Peyer's patch (tissue), 4 donors: Measurements from ENCODE around the gene ANTKMT. TPM values are rescaled to one million over a fixed set of nuclear protein-coding genes. Genes with fewer than 3 reads are reported as not detected.

Experiments
- DNase-seq, 3 donors: peaks; one replicate each; pipeline ENCODE4 v3.0.0-alpha.2; 2017 to 2019
- H3K27ac ChIP-seq, 4 donors: fragments of 200-600 bp; sonication (generic); one replicate each; pipeline ENCODE4 v1.5.1; 2016 to 2019
- H3K27me3 ChIP-seq, 2 donors: fragments of 200-600 bp; sonication (generic); one replicate each; pipeline ENCODE4 v1.5.1; 2019
- H3K36me3 ChIP-seq, 3 donors: fragments of 200-600 bp; sonication (generic); one replicate each; pipeline ENCODE4 v1.5.1; 2016 to 2019
- H3K4me1 ChIP-seq, 4 donors: fragments of 200-600 bp; sonication (generic); one replicate each; pipeline ENCODE4 v1.5.1; 2016 to 2019
- H3K4me3 ChIP-seq, 4 donors: fragments of 200-600 bp; sonication (generic); 1 replicate in 3 of 4; 2 replicates in 1 of 4; pipeline ENCODE4 v1.5.1; 2016 to 2019; ENCODE audit warnings: mild to moderate bottlenecking in 1 of 4
- H3K9me3 ChIP-seq, 4 donors: fragments of 200-600 bp; sonication (generic); one replicate each; pipeline ENCODE4 v1.5.1; 2016 to 2019; ENCODE audit warnings: mild to moderate bottlenecking in 1 of 4
- CTCF ChIP-seq, 6 experiments: fragments of 450-650 bp in 4 of 6; fragments of 200-600 bp in 2 of 6; sonication (generic) in 1 of 6; IDR thresholded peaks; one replicate each; pipeline ENCODE4 v1.5.1; 2017 to 2019; ENCODE audit warnings: antibody characterized with exemption in 6 of 6, mild to moderate bottlenecking in 3 of 6, moderate library complexity in 1 of 6
- POLR2A ChIP-seq, 2 donors: fragments of 450-650 bp; IDR thresholded peaks; one replicate each; pipeline ENCODE4 v1.5.1; 2017; ENCODE audit warnings: antibody characterized with exemption in 2 of 2, mild to moderate bottlenecking in 2 of 2, moderate library complexity in 2 of 2
- total RNA-seq, 4 donors: library from RNA; depleted of rRNA; stranded (reverse); fragments of >200 nt; gene quantifications; one replicate each; pipeline ENCODE4 v1.1.0, GENCODE V29; 2016

The ANTKMT gene
- total RNA-seq, 4 donors from 2014 or later = 52.8 to 93.9 (median 72.0) TPM

GRCh38 chr16:728131-728889, 7.4 kb downstream of the ANTKMT start:
- Histone ChIP-seq H3K4me3 (peak overlapping the region; percentile 61 to 66 (median 64)), H3K4me1 (peaks cover 0 to 31% (median 11%) of the 10 kb centered on the region in 4 donors), H3K36me3 (peaks cover 0 to 16% (median 0%) of the 10 kb centered on the region in 3 donors), H3K27me3 (peaks cover 0 to 25% of the 10 kb centered on the region in 2 donors), H3K27ac (peak overlapping the region; percentile 46 to 91 (median 68)), H3K9me3 (no peaks in the 10 kb centered on the region)
- DNase-seq = peak; percentile 78 to 91 (median 83)
- TF ChIP-seq POLR2A (IDR thresholded peaks at IDR 0.05) (no peak), CTCF (IDR thresholded peaks at IDR 0.05) (no peak)

GRCh38 chr16:728890-729744, 8.2 kb downstream of the ANTKMT start:
- Histone ChIP-seq H3K9me3 (no peaks in the 10 kb centered on the region), H3K27me3 (peaks cover 0 to 25% of the 10 kb centered on the region in 2 donors), H3K4me3 (peak overlapping the region in 2 of 4 donors; percentile 65 to 66), H3K4me1 (peaks cover 0 to 31% (median 11%) of the 10 kb centered on the region in 4 donors), H3K27ac (peak overlapping the region in 1 of 4 donors; percentile 88), H3K36me3 (peaks cover 0 to 24% (median 0%) of the 10 kb centered on the region in 3 donors)
- no peak for TF ChIP-seq CTCF (IDR thresholded peaks at IDR 0.05)
- no peak for TF ChIP-seq POLR2A (IDR thresholded peaks at IDR 0.05)
- DNase-seq = no peak

- no peaks in the 10 kb centered on the region for H3K9me3 ChIP-seq
- H3K36me3 ChIP-seq = peaks cover 0 to 33% (median 0%) of the 10 kb centered on the region in 3 donors
- H3K4me3 ChIP-seq = no peak overlapping the region
- no peak overlapping the region for H3K27ac ChIP-seq
- peaks cover 0 to 31% (median 11%) of the 10 kb centered on the region in 4 donors for H3K4me1 ChIP-seq
- peaks cover 0 to 25% of the 10 kb centered on the region in 2 donors for H3K27me3 ChIP-seq
- TF ChIP-seq CTCF (IDR thresholded peaks at IDR 0.05) (no peak), POLR2A (IDR thresholded peaks at IDR 0.05) (no peak)
- no peak for DNase-seq
Observed at GRCh38 chr16:729768-730665, 9.1 kb downstream of the ANTKMT start.

- Histone ChIP-seq H3K27me3 (peaks cover 0 to 20% of the 10 kb centered on the region in 2 donors), H3K4me1 (peaks cover 0 to 31% (median 11%) of the 10 kb centered on the region in 4 donors), H3K36me3 (peaks cover 0 to 41% (median 0%) of the 10 kb centered on the region in 3 donors), H3K27ac (no peak overlapping the region), H3K4me3 (no peak overlapping the region), H3K9me3 (no peaks in the 10 kb centered on the region)
- DNase-seq = no peak
- TF ChIP-seq CTCF (IDR thresholded peaks at IDR 0.05) (no peak), POLR2A (IDR thresholded peaks at IDR 0.05) (no peak)
Observed at GRCh38 chr16:730666-731509, 9.9 kb downstream of the ANTKMT start.
